ENCODE results near the gene FGF14. TPM values are rescaled to one million over a fixed set of nuclear protein-coding genes. Genes with fewer than 3 reads are reported as not detected.

The FGF14 gene
- total and polyA plus RNA-seq, 2 donors: 0.20 to 4.5 TPM

DNA sequence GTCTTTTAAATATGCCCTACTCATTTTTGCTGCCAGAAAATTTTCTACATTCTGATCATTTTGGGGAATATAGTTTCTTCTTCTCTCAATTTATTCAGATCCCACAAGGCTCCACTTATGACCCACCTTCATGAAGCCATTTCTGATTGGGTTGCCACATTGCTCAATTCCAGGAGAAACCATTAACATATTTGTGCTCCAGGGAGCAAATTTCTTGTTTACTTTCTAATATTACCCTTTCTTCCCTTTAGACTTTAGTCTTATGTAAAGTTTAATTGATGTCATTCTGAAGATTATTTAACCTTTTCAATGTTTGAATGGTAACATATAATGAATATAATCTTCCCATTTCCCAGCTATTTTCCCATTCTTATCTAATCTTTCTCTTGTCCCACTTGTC lies 617.5 kb downstream of the FGF14 start:
- DNase-seq (ENCODE audit: extremely low spot score): no peak
- Histone ChIP-seq H3K4me1 (ENCODE audit: insufficient read depth) (no peaks in the 10 kb centered on the region), H3K27ac (ENCODE audit: low read depth) (no peak overlapping the region), H3K4me3 (ENCODE audit: low read depth, low read length) (no peak overlapping the region), H3K36me3 (ENCODE audit: insufficient read depth) (no peaks in the 10 kb centered on the region)

DNA sequence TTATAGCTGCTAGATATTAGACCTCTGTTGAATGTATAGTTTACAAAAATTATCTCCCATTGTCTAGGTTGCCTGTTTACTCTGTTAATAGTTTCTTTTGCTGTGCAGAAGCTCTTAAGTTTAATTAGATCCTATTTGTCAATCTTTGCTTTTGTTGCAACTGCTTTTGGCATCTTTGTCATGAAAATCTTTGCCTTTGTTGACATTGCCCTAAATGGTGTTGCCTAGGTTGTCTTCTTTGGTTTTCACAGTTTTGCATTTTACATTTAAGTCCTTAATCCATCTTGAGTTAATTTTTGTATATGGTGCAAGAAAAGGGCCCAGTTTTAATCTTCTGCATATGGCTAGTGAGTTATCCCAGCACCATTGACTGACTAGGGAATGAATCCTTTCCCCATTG lies 618.3 kb downstream of the FGF14 start:
- Histone ChIP-seq H3K27ac (ENCODE audit: low read depth) (no peak overlapping the region), H3K4me1 (ENCODE audit: insufficient read depth) (no peaks in the 10 kb centered on the region), H3K4me3 (ENCODE audit: low read depth, low read length) (no peak overlapping the region), H3K36me3 (ENCODE audit: insufficient read depth) (no peaks in the 10 kb centered on the region)
- DNase-seq (ENCODE audit: extremely low spot score): no peak

- H3K27ac ChIP-seq (ENCODE audit: low read depth): no peak overlapping the region
- no peaks in the 10 kb centered on the region for H3K36me3 ChIP-seq (ENCODE audit: insufficient read depth)
- H3K4me1 ChIP-seq (ENCODE audit: insufficient read depth): no peaks in the 10 kb centered on the region
- H3K4me3 ChIP-seq (ENCODE audit: low read depth, low read length): no peak overlapping the region
- DNase-seq (ENCODE audit: extremely low spot score): no peak
These were observed 621.6 kb downstream of the FGF14 start for GRCh38 chr13:101780211-101780610.

GRCh38 chr13:101779147-101779546 lies 622.7 kb downstream of the FGF14 start:
- no peak for DNase-seq (ENCODE audit: extremely low spot score)
- 71% methylated on average over 4 of the region's 4 CpGs for WGBS
- H3K27ac ChIP-seq (ENCODE audit: low read depth): no peak overlapping the region
- no peaks in the 10 kb centered on the region for H3K4me1 ChIP-seq (ENCODE audit: insufficient read depth)
- H3K4me3 ChIP-seq (ENCODE audit: low read depth, low read length): no peak overlapping the region
- no peaks in the 10 kb centered on the region for H3K36me3 ChIP-seq (ENCODE audit: insufficient read depth)

DNA sequence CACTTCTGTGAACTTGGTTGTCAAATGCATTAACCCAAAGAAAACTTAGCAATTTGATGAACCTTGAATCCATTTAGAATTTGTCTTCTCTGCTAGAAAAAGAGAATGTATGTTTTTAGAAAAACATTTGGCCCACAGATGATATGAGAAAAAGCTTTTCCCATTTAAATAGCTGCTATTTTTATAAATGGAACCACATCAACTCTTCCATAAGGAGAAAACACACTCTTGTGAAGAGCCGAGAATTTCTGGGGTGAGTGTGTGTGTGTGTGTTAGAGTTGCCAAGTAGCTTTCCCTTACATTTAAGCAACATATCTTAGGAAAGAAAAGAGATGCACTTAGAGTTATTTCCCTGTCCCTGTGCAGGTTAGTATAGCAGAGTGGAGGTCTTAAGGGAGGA lies 626.6 kb downstream of the FGF14 start:
- no peak overlapping the region for H3K27ac ChIP-seq (ENCODE audit: low read depth)
- H3K4me3 ChIP-seq (ENCODE audit: low read depth, low read length): no peak overlapping the region
- no peaks in the 10 kb centered on the region for H3K36me3 ChIP-seq (ENCODE audit: insufficient read depth)
- WGBS: 73% methylated on average over 1 of the region's 1 CpG
- no peaks in the 10 kb centered on the region for H3K4me1 ChIP-seq (ENCODE audit: insufficient read depth)
- no peak for DNase-seq (ENCODE audit: extremely low spot score)

- no peak overlapping the region for H3K27ac ChIP-seq (ENCODE audit: low read depth)
- no peaks in the 10 kb centered on the region for H3K36me3 ChIP-seq (ENCODE audit: insufficient read depth)
- no peak for DNase-seq (ENCODE audit: extremely low spot score)
- H3K4me1 ChIP-seq (ENCODE audit: insufficient read depth): no peaks in the 10 kb centered on the region
- no peak overlapping the region for H3K4me3 ChIP-seq (ENCODE audit: low read depth, low read length)
- WGBS: 89% methylated on average over 4 of the region's 4 CpGs
These were observed 627.5 kb downstream of the FGF14 start for GRCh38 chr13:101774393-101774792.

DNA sequence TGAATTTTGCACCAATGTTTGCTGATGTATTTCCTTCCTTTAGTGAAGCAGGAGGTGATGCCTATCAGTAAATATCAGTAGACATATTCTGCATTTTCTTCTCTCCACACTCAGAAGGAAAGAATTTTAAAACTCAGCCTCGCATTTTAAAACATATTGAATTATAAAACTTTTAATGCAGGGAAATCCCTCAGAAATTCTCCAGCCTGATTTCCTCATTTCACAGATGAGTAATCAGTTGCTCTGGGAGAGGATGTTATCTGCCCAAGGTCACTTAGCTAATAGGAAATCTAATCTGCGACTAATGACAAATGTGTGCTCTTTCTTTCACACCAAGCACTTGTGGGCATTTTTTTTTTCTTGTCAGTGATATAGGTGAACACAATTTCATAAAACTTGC lies 628.8 kb downstream of the FGF14 start:
- Histone ChIP-seq H3K36me3 (ENCODE audit: insufficient read depth) (no peaks in the 10 kb centered on the region), H3K4me3 (ENCODE audit: low read depth, low read length) (no peak overlapping the region), H3K27ac (ENCODE audit: low read depth) (no peak overlapping the region), H3K4me1 (ENCODE audit: insufficient read depth) (no peaks in the 10 kb centered on the region)
- no peak for DNase-seq (ENCODE audit: extremely low spot score)
- 62% methylated on average over 2 of the region's 2 CpGs for WGBS

- Histone ChIP-seq H3K27ac (ENCODE audit: low read depth) (no peak overlapping the region), H3K4me1 (ENCODE audit: insufficient read depth) (no peaks in the 10 kb centered on the region), H3K36me3 (ENCODE audit: insufficient read depth) (no peaks in the 10 kb centered on the region), H3K4me3 (ENCODE audit: low read depth, low read length) (no peak overlapping the region)
- 81% methylated on average over 4 of the region's 4 CpGs for WGBS
- no peak for DNase-seq (ENCODE audit: extremely low spot score)
These were observed 634.7 kb downstream of the FGF14 start for GRCh38 chr13:101767131-101767530.

DNA sequence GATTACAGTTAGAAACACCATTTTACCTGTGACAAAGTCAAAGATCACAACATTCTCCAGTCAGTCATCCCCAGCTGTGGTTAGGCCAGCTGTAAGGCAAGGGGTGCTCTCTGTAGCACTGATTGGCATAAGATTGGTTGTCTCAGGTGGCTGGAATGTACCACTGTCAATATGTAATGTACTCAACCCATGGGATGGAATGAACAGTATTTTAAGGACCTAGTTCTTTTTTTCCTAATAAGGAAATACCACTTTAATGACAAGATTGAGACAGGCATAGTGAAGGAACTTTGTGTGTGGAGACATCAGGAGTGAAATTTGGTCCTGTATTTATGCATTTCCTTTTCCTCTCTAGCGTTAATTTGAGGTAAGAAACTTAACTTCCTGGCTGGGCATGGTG lies 638.7 kb downstream of the FGF14 start:
- no peaks in the 10 kb centered on the region for H3K36me3 ChIP-seq (ENCODE audit: insufficient read depth)
- WGBS: 63% methylated on average over 1 of the region's 1 CpG
- no peak overlapping the region for H3K27ac ChIP-seq (ENCODE audit: low read depth)
- H3K4me3 ChIP-seq (ENCODE audit: low read depth, low read length): no peak overlapping the region
- no peaks in the 10 kb centered on the region for H3K4me1 ChIP-seq (ENCODE audit: insufficient read depth)
- no peak for DNase-seq (ENCODE audit: extremely low spot score)

- Histone ChIP-seq H3K4me1 (ENCODE audit: insufficient read depth) (no peaks in the 10 kb centered on the region), H3K27ac (ENCODE audit: low read depth) (no peak overlapping the region), H3K36me3 (ENCODE audit: insufficient read depth) (no peaks in the 10 kb centered on the region), H3K4me3 (ENCODE audit: low read depth, low read length) (no peak overlapping the region)
- WGBS: 8% methylated on average over 1 of the region's 1 CpG
- DNase-seq (ENCODE audit: extremely low spot score): no peak
These were observed 644.3 kb downstream of the FGF14 start for GRCh38 chr13:101757446-101758039.

GRCh38 chr13:101755228-101755887 lies 646.5 kb downstream of the FGF14 start:
- no peak for DNase-seq (ENCODE audit: extremely low spot score)
- H3K4me1 ChIP-seq (ENCODE audit: insufficient read depth): no peaks in the 10 kb centered on the region
- H3K27ac ChIP-seq (ENCODE audit: low read depth): no peak overlapping the region
- no peaks in the 10 kb centered on the region for H3K36me3 ChIP-seq (ENCODE audit: insufficient read depth)
- no peak overlapping the region for H3K4me3 ChIP-seq (ENCODE audit: low read depth, low read length)
- WGBS: 59% methylated on average over 6 of the region's 6 CpGs

DNA sequence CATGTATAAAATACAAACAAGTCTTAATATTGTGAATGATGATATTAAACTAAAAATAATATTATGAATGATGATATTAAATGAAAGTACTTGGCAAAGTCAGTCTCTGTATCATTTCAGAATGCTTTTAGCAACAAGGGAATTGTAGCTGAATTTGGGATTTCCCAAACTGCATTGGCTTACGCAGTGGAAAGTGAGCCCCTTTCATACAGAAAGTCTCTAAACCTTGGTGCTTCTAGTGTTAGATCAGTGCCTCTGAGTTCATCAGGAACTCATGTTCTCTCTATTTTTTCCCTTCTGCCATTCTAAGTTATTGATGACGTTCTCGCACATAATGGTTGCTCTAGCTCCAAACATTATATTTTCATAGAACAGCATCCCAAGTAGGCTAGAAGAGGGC lies 649.4 kb downstream of the FGF14 start:
- Histone ChIP-seq H3K4me3 (ENCODE audit: low read depth, low read length) (no peak overlapping the region), H3K27ac (ENCODE audit: low read depth) (no peak overlapping the region), H3K4me1 (ENCODE audit: insufficient read depth) (no peaks in the 10 kb centered on the region), H3K36me3 (ENCODE audit: insufficient read depth) (no peaks in the 10 kb centered on the region)
- DNase-seq (ENCODE audit: extremely low spot score): no peak
- WGBS: 97% methylated on average over 3 of the region's 3 CpGs

GRCh38 chr13:101751488-101751887 lies 650.4 kb downstream of the FGF14 start:
- no peaks in the 10 kb centered on the region for H3K4me1 ChIP-seq (ENCODE audit: insufficient read depth)
- no peaks in the 10 kb centered on the region for H3K36me3 ChIP-seq (ENCODE audit: insufficient read depth)
- no peak for DNase-seq (ENCODE audit: extremely low spot score)
- H3K27ac ChIP-seq (ENCODE audit: low read depth): no peak overlapping the region
- H3K4me3 ChIP-seq (ENCODE audit: low read depth, low read length): no peak overlapping the region
- 14% methylated on average over 3 of the region's 3 CpGs for WGBS

- no peaks in the 10 kb centered on the region for H3K36me3 ChIP-seq (ENCODE audit: insufficient read depth)
- no peaks in the 10 kb centered on the region for H3K4me1 ChIP-seq (ENCODE audit: insufficient read depth)
- no peak overlapping the region for H3K4me3 ChIP-seq (ENCODE audit: low read depth, low read length)
- H3K27ac ChIP-seq (ENCODE audit: low read depth): no peak overlapping the region
- no peak for DNase-seq (ENCODE audit: extremely low spot score)
- WGBS: 51% methylated on average over 1 of the region's 1 CpG
These were observed 652.3 kb downstream of the FGF14 start for GRCh38 chr13:101749584-101749983.

- no peak overlapping the region for H3K4me3 ChIP-seq (ENCODE audit: low read depth, low read length)
- no peak overlapping the region for H3K27ac ChIP-seq (ENCODE audit: low read depth)
- no peak for DNase-seq (ENCODE audit: extremely low spot score)
- no peaks in the 10 kb centered on the region for H3K4me1 ChIP-seq (ENCODE audit: insufficient read depth)
- 89% methylated on average over 1 of the region's 1 CpG for WGBS
- no peaks in the 10 kb centered on the region for H3K36me3 ChIP-seq (ENCODE audit: insufficient read depth)
These were observed 654.8 kb downstream of the FGF14 start for GRCh38 chr13:101747039-101747438.

All from urinary bladder (tissue), 4 donors.